Mucosa of gallbladder (tissue), 1 donor: Measurements from ENCODE around the gene F8. TPM values are rescaled to one million over a fixed set of nuclear protein-coding genes. Genes with fewer than 3 reads are reported as not detected.
"Not testable (repeated sequence)": the region's sequence is repeated elsewhere in the genome, so short reads cannot be mapped to it uniquely, and the experiment has no call there.

ENCODE experiments used
- DNase-seq: peaks from one replicate; pipeline ENCODE4 v3.0.0-alpha.2; 2020; ENCODE audit warnings: low spot score
- total RNA-seq: library from RNA; stranded (reverse); gene quantifications from one replicate; pipeline ENCODE4 v1.2.1, GENCODE V29; 2021
- donor health status: DM: no; HTN: no; CAD: no.

Gene F8
- total RNA-seq, 1 donor from 2014 or later = 5.5 TPM

GRCh38 chrX:154885057-154885456 is 137.5 kb downstream of the F8 start:
- DNase-seq = not testable (repeated sequence)

DNA sequence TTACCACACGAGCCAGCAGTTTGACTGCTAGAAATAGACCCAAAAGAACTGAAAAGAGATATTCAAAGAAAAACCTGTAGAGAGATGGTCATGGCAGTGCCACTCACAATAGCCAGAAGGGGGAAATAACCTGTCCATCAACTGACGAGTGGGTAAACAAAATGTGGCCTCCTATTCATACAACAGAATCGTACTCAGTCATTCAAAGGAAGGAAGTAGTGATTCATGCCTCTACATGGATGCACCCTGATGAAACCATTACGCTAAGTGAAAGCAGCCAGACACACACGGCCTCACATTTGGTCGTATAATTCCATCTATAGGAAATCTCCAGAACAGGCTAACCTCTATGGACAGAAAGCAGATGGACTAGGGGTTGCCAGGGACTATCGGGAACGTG is 138.5 kb downstream of the F8 start:
- DNase-seq = not testable (repeated sequence)

- DNase-seq = no peak
Measured at GRCh38 chrX:154873329-154873728, 149.2 kb downstream of the F8 start.

DNA sequence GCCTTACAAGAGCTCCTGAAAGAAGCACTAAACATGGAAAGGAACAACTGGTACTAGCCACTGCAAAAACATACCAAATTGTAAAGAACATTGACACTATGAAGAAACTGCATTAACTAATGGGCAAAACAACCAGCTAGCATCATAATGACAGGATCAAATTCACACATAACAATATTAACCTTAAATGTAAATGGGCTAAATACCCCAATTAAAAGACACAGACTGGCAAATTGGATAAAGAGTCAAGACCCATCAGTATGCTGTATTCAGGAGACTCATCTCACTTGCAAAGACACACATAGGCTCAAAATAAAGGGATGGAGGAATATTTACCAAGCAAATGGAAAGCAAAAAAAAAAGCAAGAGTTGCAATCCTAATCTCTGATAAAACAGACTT is 154.0 kb downstream of the F8 start:
- not testable (repeated sequence) for DNase-seq

DNA sequence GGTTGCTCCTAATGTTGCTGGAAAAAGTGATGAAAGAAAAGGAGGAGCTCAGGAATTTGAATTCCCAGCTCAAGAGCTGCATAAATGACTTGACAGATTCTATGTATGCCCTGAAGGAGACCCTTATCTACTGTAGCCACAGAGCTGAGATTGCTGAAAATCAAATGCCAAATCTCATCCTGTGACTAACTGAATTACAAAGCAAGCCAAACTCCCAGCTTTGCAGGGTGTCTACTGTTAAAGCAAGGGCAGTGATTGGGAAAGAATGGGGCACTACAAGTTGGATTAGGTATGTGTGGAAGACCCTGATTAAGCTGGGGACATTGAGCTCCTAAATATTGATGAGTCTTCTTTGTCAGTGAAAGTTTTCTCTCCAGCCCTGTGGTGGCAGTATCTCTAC is 167.3 kb downstream of the F8 start:
- DNase-seq = no peak

DNA sequence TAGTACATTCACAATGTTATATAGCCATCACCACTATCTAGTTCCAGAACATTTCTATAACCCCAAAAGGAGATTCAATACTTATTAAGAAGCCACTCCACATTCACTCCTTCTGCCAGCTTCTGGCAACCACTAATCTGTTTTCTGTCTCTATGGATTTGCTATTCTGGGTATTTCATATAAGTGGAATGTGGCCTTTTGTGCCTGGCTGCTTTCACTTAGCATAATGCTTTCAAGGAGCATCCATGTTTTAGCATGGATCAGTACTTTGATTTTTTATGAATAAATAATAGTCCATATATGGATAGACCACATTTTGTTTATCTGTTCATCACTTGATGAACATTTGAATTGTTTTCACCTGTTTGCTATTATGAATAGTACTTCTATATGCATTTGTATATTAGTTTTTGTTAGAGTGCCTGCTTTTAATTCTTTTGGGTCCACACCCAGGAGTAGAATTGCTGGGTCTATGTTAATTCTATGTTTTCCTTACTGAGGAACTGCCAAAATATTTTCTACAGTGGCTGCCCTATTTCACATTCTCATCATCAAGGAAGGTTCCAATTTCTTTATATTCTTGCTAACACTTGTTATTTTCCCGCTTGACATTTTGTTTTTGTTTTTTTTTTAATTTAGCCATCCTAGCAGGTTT is 171.4 kb downstream of the F8 start:
- DNase-seq = no peak

DNA sequence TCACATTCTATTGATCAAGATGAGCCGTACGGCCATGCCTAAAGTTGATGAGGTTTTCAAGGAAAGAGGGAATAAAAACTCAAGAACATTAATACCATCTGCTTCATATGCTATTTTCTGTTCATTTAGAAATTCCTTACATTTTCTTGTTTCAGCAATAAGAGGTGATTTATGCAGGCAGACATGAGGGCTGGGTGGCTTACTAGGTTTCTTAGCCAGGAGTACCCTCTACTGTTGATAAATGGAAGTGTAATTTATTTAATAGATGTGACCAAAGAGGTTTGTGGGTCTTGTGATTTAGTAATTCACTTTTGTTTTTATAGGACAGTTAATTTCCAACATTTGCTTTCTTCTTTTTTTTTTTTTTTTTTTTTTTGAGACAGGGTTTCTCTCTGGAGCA is 181.7 kb downstream of the F8 start:
- no peak for DNase-seq

GRCh38 chrX:154836163-154836562 is 186.4 kb downstream of the F8 start:
- DNase-seq = no peak

DNA sequence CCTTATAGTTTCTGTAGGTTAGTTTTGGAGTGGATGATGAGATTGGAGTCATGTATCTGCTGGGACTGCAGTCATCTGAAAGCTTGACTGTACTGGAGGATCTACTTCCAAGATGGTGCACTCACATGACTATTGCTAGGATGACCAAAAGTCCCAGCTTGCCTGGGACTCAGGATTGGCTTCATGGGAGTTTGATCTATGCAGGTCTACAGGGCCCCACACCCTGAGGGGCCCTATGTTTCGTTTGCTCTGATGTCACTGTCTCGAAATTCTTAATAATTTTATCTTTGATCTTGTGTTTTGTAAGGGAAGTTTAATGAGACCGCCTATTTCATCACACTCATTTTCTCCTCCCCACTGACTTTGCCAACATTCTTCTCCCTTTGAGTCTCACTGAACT is 188.0 kb downstream of the F8 start, which contains the start of gene SMIM9:
TSS of gene SMIM9 (minus strand) at position 101 of the 400 bp plus-strand sequence. CDS start 3,806 bp downstream, outside the sequence.
- DNase-seq = no peak

GRCh38 chrX:154833746-154834274 is 188.7 kb downstream of the F8 start:
- DNase-seq = no peak

DNA sequence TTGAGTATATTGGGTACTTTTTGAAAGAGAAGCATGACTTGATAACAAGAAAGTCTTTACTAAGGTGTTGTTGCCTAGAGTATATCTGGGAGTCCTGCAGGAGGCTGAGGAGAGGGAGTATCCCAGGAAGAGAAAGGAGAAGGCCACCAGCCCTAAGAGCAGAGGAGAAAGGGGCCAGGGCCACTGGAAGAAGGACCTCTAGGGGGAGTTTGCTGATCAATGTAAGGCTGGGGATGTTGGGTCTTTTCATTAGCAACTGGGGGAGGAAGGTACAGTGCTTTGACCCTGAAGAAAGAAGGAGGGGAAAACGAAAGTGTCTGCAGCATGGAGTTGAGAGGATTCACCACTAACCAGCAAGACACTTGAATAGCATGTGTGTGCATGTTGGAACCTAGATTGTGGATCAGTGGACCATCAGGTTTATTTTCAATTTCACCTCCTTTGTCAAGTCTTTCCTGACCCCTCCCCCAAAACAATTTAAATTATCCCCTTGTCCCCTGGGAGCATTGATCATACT is 192.5 kb downstream of the F8 start:
- DNase-seq = no peak

- no peak for DNase-seq
Measured at GRCh38 chrX:154829134-154829533, 193.4 kb downstream of the F8 start.

- DNase-seq = no peak
Measured at GRCh38 chrX:154828016-154828408, 194.5 kb downstream of the F8 start.

- no peak for DNase-seq
Measured at GRCh38 chrX:154827194-154828015, 195.1 kb downstream of the F8 start.

DNA sequence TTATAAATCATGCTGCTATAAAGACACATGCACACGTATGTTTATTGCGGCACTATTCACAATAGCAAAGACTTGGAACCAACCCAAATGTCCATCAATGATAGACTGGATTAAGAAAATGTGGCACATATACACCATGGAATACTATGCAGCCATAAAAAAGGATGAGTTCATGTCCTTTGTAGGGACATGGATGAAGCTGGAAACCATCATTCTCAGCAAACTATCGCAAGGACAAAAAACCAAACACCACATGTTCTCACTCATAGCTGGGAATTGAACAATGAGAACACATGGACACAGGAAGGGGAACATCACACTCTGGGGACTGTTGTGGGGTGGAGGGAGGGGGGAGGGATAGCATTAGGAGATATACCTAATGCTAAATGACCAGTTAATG is 196.9 kb downstream of the F8 start:
- not testable (repeated sequence) for DNase-seq

DNA sequence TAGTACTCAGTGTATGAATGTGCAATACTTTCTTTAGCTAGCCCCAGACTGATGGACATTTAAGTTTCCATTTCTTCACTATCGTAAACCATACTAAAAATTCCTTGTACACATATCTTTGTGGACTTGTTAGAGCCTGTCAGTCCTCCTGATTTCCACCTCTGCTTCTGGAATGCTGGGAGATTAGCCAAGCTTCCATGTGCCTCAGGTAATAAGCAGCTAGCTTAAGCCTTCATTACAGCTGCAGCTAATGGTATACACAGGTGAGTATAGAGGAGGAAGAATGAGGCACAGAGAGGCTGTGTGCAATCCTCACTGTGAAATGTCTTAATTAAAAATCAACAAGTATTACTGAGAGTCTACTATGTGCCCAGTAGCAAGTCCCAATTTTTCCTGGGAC is 197.9 kb downstream of the F8 start:
- DNase-seq = no peak

DNA sequence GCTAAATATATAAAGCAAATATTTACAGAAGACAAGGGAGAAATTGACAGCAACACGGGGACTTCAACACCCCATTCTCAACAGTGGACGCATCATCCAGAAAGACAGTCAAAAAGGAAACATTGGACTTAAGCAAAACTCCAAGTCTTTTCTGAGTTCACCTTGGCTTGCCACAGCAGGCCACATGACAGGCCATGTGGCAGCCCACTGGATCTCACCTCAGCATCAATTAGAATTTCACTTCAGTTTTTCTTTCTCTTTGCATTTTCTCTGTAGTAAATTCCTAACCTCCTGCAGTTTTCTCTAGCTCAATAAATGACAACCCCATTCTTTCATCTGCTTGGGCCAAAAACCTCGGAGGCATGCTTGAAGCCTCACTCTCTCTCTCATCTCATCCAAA is 200.5 kb downstream of the F8 start:
- no peak for DNase-seq

- DNase-seq = no peak
Measured at GRCh38 chrX:154821523-154821922, 201.0 kb downstream of the F8 start.

- no peak for DNase-seq
Measured at GRCh38 chrX:154819771-154820341, 202.7 kb downstream of the F8 start.

DNA sequence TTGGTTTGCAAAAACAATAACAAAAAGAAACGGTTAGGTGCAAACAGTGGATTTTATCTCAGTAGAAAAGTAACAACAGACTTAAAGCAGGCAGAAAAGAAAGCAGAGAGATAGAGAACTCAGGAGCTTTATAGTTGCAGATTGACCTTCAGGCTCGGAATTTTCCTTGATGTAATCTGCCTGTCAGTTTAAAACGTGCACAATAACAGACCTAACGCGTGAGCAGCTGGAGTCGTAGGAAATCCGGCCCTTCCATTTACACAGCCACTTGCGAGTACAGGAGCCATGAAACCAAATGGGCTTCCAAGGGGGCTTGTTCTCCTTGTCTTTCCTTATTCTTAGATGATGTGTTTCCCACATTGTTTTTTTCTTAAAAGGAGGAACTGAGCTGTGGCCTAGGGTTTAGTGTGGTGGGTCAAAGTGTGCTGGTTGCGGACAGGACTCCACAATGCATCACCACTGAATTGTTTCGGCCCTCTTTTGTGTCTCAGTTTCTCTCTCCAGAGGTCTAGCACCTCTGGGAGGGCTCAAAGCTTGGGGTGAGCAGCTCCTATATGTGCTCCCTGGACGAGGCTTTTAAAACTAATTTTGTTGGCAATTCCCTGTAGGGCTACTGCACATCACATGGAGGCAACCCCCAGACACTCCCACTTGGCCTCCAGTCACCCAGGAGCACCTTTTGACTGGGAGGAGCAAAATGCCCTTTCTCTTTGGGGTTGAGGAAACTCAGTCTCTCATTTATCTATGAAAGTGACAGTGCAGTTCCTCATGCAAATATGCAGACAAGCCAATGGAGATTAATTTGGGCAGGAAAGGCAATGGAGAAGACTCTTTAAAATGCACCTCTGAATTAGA is 203.4 kb downstream of the F8 start:
- no peak for DNase-seq

DNA sequence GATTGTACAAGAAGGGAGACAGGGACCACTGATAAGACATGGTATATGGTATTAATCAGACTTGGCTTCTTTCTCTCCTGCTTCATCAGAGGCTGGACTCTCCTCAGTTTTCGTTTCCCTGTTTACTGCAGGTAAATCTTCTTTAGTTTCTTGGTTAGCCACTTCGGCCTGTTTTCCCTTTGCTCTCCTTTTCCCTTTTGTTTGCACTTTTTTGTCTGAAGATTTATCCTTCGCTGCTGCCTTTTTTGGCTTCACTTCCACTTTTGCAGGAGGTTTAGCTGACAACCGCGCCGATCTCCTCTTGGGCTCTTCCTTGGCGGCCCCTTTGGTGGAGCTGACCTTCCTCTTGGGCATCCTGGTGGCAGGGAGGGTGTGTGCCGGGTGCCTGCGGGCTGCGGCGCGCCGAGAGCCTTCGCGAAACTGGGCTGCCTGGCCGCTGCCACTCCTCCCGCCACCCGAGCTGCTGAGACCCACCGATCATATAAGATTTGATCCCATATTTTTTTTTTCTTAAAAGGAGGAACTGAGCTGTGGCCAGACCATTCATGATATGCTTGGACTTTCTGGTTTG is 205.4 kb downstream of the F8 start:
- not testable (repeated sequence) for DNase-seq
